Esophagus squamous epithelium (tissue), 4 donors: ENCODE results near the gene ZMYND10.

ENCODE experiments used
- POLR2A ChIP-seq, 4 donors: fragments of 450-650 bp; IDR thresholded peaks; one replicate each; pipeline ENCODE4 v1.6.1; 2017; ENCODE audit warnings: antibody characterized with exemption in 4 of 4, mild to moderate bottlenecking in 4 of 4, moderate library complexity in 3 of 4
- TF ChIP-seq, protein P1 (sequence below), 6 experiments: fragments of 450-650 bp in 4 of 6; fragments of 200-600 bp in 2 of 6; sonication (generic) in 2 of 6; IDR thresholded peaks; one replicate each; pipeline ENCODE4 v1.5.1; 2016 to 2019; ENCODE audit warnings: antibody characterized with exemption in 6 of 6, mild to moderate bottlenecking in 4 of 6, moderate library complexity in 4 of 6

GRCh38 chr3:50345586-50346234, at the start of gene ZMYND10:
- no peak for TF ChIP-seq POLR2A (IDR thresholded peaks at IDR 0.05)
- TF ChIP-seq, protein P1, sequence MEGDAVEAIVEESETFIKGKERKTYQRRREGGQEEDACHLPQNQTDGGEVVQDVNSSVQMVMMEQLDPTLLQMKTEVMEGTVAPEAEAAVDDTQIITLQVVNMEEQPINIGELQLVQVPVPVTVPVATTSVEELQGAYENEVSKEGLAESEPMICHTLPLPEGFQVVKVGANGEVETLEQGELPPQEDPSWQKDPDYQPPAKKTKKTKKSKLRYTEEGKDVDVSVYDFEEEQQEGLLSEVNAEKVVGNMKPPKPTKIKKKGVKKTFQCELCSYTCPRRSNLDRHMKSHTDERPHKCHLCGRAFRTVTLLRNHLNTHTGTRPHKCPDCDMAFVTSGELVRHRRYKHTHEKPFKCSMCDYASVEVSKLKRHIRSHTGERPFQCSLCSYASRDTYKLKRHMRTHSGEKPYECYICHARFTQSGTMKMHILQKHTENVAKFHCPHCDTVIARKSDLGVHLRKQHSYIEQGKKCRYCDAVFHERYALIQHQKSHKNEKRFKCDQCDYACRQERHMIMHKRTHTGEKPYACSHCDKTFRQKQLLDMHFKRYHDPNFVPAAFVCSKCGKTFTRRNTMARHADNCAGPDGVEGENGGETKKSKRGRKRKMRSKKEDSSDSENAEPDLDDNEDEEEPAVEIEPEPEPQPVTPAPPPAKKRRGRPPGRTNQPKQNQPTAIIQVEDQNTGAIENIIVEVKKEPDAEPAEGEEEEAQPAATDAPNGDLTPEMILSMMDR (IDR thresholded peaks at IDR 0.05): no peak
